H54 (cell line): ENCODE results near the gene RABGAP1L.
A peak's percentile ranks its signal among the peaks of the same experiment; 100 is the strongest.

Source experiments
- DNase-seq: peaks from one replicate; pipeline ENCODE4 v3.0.0; 2011; ENCODE audit warnings: low spot score, mixed read lengths; ENCODE audit not compliant: insufficient read length
- FAIRE-seq: peaks from 3 replicates; lab custom pipeline; 2011; peaks lifted over from hg19 to GRCh38; lab: Jason Lieb, UNC
- POLR2A ChIP-seq: IDR thresholded peaks from 2 replicates; pipeline ENCODE4 v1.6.1; 2011; ENCODE audit warnings: low read depth, mild to moderate bottlenecking, low read length

The RABGAP1L gene

DNA sequence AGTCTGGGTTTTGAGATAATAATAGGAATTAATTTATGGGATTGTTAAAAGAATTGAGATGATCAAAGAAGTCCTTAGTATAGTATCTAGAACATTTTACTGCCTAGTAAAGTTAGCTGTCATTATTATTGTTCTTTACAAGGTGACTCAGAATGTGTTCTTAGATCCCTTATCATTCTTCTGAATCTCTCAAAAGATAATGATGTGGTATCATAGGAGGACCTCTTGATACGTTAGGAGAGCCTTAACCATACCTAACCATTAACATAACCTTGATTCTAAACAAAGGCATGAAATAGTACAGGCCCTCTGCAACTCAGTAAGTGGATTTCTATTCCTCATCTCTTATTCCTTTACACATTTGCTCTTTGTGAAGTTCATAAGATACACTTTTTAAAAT is 593.8 kb downstream of the RABGAP1L start:
- DNase-seq (no peak), FAIRE-seq (no peak)
- no peak for TF ChIP-seq POLR2A

DNA sequence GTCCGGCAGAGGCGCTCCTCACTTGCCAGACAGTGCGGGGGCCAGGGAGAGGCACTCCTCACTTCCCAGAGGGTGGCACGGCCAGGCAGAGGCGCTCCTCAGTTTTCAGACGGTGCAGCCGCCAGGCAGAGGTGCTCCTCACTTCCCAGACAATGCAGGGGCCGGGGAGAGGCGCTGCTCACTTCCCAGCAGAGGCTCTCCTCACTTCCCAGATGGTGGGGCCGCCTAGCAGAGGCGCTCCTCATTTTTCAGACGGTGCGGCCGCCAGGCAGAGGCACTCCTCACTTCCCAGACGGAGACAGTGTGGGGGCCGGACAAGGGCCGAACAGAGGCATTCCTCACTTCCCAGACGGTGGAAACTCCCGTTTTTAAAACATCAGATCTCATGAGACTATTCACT is 602.0 kb downstream of the RABGAP1L start:
- FAIRE-seq, result no peak
- no peak for DNase-seq
- TF ChIP-seq POLR2A, result no peak

DNA sequence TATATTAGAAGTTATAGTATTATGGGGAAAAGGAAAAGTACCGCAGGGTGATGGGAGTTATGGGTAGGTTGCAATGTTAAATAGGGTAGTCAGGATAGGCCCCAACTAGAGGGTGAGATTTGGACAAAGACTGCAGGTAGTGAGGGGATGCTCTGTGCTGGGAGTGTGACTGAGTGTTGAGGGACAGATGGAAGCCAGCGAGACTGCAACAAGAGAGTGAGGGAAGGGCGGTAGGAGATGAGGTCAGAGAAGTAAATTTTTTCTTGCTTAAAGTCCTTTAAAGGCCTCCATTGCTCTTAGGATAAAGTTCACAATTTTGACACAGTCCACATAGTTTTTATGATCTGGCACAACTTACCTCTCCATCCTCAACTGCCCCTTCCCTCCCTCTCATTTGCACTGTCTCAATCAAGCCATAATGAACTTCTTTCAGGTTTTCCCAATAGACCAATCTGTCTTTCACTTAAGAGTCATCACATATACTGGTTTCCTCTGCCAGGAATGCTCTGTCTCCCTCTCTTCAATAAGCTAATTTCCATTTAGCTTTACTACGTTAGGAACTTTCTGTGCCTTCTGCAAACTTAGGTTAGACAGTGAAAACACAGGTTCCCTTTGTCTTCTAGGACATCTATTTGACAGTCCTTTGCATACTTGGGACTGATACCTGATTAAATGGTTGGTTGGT is 602.7 kb downstream of the RABGAP1L start:
- TF ChIP-seq POLR2A, result no peak
- FAIRE-seq, result no peak
- DNase-seq, result no peak

DNA sequence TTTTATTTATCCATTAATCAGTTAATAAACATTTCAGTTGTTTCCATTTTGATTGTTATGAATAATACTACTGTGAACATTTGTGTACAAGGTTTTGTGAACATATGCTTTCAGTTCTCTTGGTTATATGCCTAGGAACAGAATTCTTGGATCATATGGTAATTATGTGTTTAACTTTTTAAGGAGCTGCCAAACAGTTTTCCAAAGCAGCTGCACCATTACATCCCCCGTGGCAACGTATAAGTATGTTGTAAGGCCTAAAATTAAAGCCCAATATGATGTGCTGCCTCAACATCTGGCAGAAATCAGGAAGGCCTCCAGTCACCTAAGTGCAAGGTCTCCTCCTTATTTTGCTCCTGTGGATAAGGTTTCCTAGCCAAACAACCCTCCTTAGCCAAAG is 604.9 kb downstream of the RABGAP1L start:
- no peak for TF ChIP-seq POLR2A
- FAIRE-seq (no peak), DNase-seq (no peak)

DNA sequence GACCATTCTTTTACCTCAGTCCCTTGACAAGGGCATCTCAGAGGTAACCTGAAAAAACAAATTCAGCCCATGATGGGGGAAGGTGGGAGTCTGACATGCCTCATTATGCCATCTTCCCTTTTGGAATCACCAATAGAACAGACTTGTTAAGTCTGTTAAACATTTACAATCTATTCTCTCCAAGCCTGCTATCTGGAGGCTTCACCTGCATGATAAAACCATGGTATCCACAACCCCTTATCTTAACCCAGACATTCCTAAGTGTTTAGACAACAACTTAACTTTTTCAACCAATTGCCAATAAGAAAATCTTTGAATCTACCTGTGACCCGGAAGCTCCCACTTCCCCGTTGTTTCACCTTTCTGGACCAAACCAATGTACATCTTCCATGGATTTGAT is 607.4 kb downstream of the RABGAP1L start:
- no peak for TF ChIP-seq POLR2A
- no peak for FAIRE-seq
- no peak for DNase-seq

DNA sequence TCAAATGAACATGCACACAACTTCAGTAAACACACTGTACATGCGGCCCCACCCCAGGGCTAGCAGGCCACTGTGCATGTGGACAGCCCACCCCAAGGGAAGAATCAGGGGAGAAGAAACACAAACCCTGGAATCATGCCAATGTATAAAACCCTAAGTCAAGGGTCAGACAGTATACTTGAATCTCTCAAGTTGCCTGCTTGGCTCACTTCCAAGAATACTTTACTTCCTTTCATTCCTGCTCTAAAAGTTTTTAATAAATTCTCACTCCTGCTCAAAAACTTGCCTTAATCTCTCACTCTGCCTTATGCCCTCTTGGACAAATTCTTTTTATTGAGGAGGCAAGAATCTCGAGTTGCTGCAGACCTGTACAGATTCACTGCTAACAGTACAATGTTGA is 609.2 kb downstream of the RABGAP1L start:
- no peak for FAIRE-seq
- no peak for TF ChIP-seq POLR2A
- DNase-seq, result no peak

DNA sequence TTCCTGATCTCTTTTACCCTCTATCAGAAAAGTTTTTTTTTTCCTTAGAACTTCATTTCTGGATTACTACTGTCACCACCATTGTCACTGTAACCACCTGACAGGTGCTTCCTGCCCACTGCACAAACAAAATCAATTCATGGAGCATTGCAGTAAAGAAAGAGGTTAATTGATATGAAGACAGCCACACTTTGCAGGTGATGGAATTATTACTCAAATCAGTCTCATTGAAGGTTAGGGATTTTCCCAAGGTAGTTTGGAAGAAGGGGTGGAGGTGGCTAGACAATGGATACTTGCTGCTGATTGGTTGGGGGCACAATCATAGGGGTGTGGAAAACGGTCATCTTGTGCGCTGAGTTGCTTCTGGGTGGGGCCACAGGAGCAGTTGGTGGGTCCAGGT is 609.6 kb downstream of the RABGAP1L start:
- TF ChIP-seq POLR2A, result no peak
- DNase-seq (no peak), FAIRE-seq (no peak)

DNA sequence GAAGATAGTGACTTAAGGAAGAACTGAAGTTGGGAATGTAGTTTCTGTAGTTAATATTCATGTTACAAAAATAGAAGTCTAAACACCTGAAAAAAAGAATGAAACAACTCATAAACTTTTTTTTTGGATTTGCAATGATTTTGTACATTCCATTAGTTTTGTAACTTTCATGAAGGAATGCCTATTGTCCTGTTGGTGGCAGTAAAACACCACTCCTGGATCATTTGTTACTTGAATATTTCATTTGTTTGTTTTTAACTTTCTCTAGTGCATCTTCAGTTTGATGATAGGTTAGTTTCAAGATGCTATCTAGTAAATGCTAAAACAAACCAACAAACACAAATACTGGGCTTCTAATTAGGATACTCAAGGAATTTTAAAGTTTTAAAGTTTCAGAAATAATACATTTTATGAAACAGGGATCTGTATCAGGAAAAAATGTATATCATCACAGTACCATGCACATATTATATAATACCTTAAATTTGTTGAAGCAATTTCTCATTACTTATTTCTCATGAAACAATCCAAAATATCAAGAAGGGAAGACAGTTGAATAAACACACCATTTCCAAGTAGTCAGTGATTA is 610.7 kb downstream of the RABGAP1L start:
- DNase-seq (peak; percentile 14), FAIRE-seq (peak; percentile 33)
- no peak for TF ChIP-seq POLR2A

DNA sequence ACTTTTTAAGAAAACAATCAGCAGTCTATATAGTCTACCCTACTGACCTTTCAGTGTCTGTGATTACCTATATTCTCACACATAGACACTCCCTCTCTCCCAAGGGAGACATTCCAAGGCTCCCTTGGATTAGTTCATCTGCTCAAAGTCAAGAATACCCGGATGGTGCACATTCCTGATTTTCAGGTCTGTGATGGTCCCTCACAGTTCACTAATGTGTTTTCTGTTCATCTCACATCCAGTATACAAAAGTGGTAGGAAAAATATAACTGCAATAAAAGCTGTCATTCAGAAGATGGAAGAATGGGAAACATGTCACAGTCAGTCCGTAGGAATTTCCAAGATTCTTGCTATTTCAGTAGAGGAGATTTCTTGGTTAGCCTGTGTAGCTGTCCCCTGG is 616.3 kb downstream of the RABGAP1L start:
- DNase-seq (no peak), FAIRE-seq (no peak)
- no peak for TF ChIP-seq POLR2A

DNA sequence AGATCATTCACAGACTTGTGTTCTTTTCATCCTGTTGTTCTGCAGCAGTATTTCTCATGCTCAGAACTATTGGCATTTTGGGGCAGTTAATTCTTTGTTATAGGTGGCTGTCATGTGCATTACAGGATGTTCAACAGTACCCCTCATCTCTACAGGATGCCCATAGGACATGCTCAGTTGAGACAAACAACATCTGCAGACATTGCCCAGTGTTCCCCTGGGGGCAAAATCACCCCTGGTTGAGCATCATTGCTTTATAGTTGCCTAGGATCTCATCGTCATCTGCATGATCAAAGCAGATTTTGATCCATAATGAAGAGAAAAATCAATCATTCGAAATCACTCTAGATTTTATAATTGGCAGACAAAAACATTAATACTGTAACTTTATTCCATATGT is 617.9 kb downstream of the RABGAP1L start:
- FAIRE-seq, result no peak
- no peak for DNase-seq
- no peak for TF ChIP-seq POLR2A

DNA sequence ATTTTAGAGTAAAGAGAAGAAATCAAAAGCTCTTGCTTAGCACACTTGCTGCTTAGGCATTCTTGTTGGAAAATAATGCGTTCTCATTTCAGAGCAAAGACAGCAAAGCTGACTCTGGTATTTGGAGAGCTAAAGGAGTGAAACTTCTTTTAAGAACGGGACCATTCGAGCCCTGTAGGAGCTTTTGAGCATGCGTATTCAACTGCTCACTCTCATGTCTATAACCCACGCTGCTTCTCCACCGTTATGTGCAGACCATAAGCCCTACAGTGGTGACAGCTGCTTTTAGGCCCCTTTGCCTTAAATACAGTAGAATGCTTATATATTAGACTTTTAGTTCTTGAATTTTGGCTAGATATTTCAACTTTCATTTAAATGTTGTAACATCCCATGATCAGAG is 626.2 kb downstream of the RABGAP1L start:
- no peak for DNase-seq
- TF ChIP-seq POLR2A, result no peak
- no peak for FAIRE-seq

DNA sequence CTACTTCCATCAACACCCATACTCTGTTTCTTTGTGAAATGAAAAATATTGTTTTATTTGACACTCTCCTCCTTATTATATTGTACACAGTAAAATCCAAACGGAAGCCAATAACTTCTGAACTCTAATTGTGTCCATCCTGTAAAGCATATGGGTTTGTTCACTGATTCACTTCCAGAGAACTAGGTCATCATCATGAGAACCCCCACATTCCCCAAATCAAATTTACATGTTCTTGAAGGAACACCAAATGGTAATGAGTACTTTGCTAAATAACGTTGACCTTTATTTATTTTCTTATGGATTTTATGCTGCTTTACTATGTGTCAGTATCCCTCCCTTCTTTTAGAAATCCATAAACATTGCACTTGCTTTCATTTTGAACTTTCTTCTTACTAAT is 627.0 kb downstream of the RABGAP1L start:
- DNase-seq, result no peak
- no peak for FAIRE-seq
- no peak for TF ChIP-seq POLR2A

DNA sequence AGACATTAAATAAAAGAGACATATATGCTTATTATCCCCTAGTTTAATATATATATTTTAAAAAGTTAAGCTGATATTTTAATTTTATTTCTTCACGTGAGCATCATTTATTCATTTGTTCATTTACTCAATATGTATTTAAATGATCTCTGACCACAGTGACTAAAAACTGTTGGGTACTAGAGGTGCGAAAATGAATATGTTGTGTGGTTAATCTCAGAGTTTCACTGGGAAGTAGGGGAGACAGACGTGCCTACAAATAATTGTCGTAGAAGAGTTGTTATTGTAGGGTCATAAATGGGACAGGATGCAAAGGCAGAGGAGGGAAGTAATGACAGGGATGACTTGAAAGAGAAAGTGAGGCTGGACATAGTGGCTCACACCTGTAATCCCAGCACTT is 627.4 kb downstream of the RABGAP1L start:
- DNase-seq (no peak), FAIRE-seq (no peak)
- TF ChIP-seq POLR2A, result no peak

DNA sequence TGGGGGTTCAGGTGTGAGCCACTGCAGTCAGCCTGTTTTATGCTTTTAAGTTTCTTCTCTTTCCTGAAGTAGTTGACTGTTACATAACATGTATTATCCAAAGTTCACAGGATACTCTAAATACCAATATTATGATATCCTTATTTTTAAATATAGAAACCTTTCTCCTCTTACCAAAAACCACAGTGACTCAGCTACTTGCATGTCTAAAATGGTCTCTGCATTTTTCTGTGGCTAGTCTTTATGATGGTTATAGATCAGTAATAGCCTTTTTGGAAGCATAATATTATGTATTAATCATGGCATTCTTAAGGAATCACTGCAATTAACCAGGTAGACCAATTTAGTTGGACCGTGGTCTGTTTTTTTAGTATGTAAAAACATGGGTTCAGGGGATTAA is 629.7 kb downstream of the RABGAP1L start:
- no peak for TF ChIP-seq POLR2A
- peak; percentile 19 for DNase-seq
- FAIRE-seq, result no peak

DNA sequence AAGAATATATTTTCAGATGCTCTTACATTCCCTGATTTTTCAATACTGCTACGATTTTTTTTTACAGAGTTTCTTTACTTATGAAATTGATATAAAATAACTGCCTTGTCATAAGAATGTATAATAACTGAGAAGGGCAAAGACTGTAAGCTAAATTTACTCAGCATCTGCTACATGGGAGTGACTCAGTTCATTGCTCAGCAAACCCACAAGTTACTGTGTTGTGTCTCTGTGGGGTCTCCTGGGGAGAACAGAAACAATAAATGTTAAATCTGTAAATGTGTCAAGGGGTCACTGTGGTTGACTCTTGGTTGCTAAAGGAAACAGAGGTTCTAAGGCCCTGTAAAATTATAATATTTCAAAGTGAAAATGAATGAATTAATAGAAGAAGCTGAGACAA is 630.1 kb downstream of the RABGAP1L start:
- TF ChIP-seq POLR2A, result no peak
- DNase-seq (peak; percentile 21), FAIRE-seq (peak; percentile 83)
